Mononuclear cell (primary cell): Measurements from ENCODE around the gene IFITM10. TPM values are rescaled to one million over a fixed set of nuclear protein-coding genes. Genes with fewer than 3 reads are reported as not detected.

Experiments used
- H3K27me3 ChIP-seq: 2 replicates; pipeline ENCODE4 v1.6.0; 2011; ENCODE audit warnings: low read length, control low read depth; ENCODE audit not compliant: insufficient read depth
- H3K4me1 ChIP-seq: 2 replicates; pipeline ENCODE4 v1.5.1; 2011; ENCODE audit warnings: mild to moderate bottlenecking, low read length, control low read depth; ENCODE audit not compliant: insufficient read depth
- H3K4me3 ChIP-seq: 2 replicates; pipeline ENCODE4 v1.5.1; 2011; ENCODE audit warnings: mild to moderate bottlenecking, low read length, moderate library complexity
- H3K9me3 ChIP-seq: 2 replicates; pipeline ENCODE4 v1.5.1; 2011; ENCODE audit warnings: low read depth, mild to moderate bottlenecking, control low read depth, low read length
- total RNA-seq: library from RNA; depleted of rRNA; stranded (reverse); fragments of >200 nt; gene quantifications from one replicate; pipeline ENCODE4 v1.2.3, GENCODE V29; 2012

The IFITM10 gene
- total RNA-seq, 1 donor = 4.8 TPM

- Histone ChIP-seq H3K4me3 (no peak overlapping the region), H3K27me3 (no peaks in the 10 kb centered on the region), H3K4me1 (peaks cover 4% of the 10 kb centered on the region), H3K9me3 (no peaks in the 10 kb centered on the region)
Measured at GRCh38 chr11:1707751-1708150, 42.6 kb downstream of the IFITM10 start.

GRCh38 chr11:1706634-1707400 lies 43.6 kb downstream of the IFITM10 start:
- H3K9me3 ChIP-seq = no peaks in the 10 kb centered on the region

GRCh38 chr11:1705126-1706052 lies 45.0 kb downstream of the IFITM10 start:
- Histone ChIP-seq H3K27me3 (no peaks in the 10 kb centered on the region), H3K4me3 (no peak overlapping the region), H3K9me3 (no peaks in the 10 kb centered on the region), H3K4me1 (peaks cover 11% of the 10 kb centered on the region)

More at GRCh38 chr11:1706634-1707400, 43.6 kb downstream of the IFITM10 start:
- H3K4me1 ChIP-seq = peaks cover 4% of the 10 kb centered on the region
- H3K4me3 ChIP-seq = no peak overlapping the region
- H3K27me3 ChIP-seq = no peaks in the 10 kb centered on the region

GRCh38 chr11:1703146-1703545 lies 47.2 kb downstream of the IFITM10 start:
- Histone ChIP-seq H3K4me1 (peaks cover 11% of the 10 kb centered on the region), H3K9me3 (no peaks in the 10 kb centered on the region), H3K4me3 (no peak overlapping the region), H3K27me3 (no peaks in the 10 kb centered on the region)

- peaks cover 11% of the 10 kb centered on the region for H3K4me1 ChIP-seq
- H3K27me3 ChIP-seq = no peaks in the 10 kb centered on the region
- no peaks in the 10 kb centered on the region for H3K9me3 ChIP-seq
- no peak overlapping the region for H3K4me3 ChIP-seq
Measured at GRCh38 chr11:1702506-1702905, 47.9 kb downstream of the IFITM10 start.

- H3K4me1 ChIP-seq = peaks cover 7% of the 10 kb centered on the region
- no peaks in the 10 kb centered on the region for H3K27me3 ChIP-seq
- H3K9me3 ChIP-seq = no peaks in the 10 kb centered on the region
- no peak overlapping the region for H3K4me3 ChIP-seq
Measured at GRCh38 chr11:1701091-1701807, 49.1 kb downstream of the IFITM10 start.

- Histone ChIP-seq H3K4me1 (peaks cover 7% of the 10 kb centered on the region), H3K4me3 (no peak overlapping the region), H3K9me3 (no peaks in the 10 kb centered on the region), H3K27me3 (no peaks in the 10 kb centered on the region)
Measured at GRCh38 chr11:1699771-1700170, 50.6 kb downstream of the IFITM10 start.

- Histone ChIP-seq H3K4me1 (peaks cover 20% of the 10 kb centered on the region), H3K9me3 (no peaks in the 10 kb centered on the region), H3K4me3 (no peak within 1 kb of the TSS), H3K27me3 (no peaks in the 10 kb centered on the region)
Measured at GRCh38 chr11:1696608-1697570, 53.5 kb downstream of the IFITM10 start, which contains the start of gene KRTAP5-6. Gene KRTAP5-6 (plus strand): TSS chr11:1697195. CDS start chr11:1697246, 51 bp downstream.

- no peaks in the 10 kb centered on the region for H3K27me3 ChIP-seq
- no peaks in the 10 kb centered on the region for H3K9me3 ChIP-seq
- H3K4me3 ChIP-seq = no peak overlapping the region
- H3K4me1 ChIP-seq = peaks cover 13% of the 10 kb centered on the region
Measured at GRCh38 chr11:1695548-1696108, 54.8 kb downstream of the IFITM10 start.

- no peaks in the 10 kb centered on the region for H3K27me3 ChIP-seq
- peaks cover 13% of the 10 kb centered on the region for H3K4me1 ChIP-seq
- no peaks in the 10 kb centered on the region for H3K9me3 ChIP-seq
- H3K4me3 ChIP-seq = no peak overlapping the region
Measured at GRCh38 chr11:1694846-1695547, 55.4 kb downstream of the IFITM10 start.

- H3K4me3 ChIP-seq = no peak overlapping the region
- no peaks in the 10 kb centered on the region for H3K27me3 ChIP-seq
- H3K4me1 ChIP-seq = peaks cover 13% of the 10 kb centered on the region
- H3K9me3 ChIP-seq = no peaks in the 10 kb centered on the region
Measured at GRCh38 chr11:1694064-1694845, 56.1 kb downstream of the IFITM10 start.

GRCh38 chr11:1693327-1694063 lies 56.9 kb downstream of the IFITM10 start:
- H3K27me3 ChIP-seq = no peaks in the 10 kb centered on the region
- H3K4me1 ChIP-seq = peaks cover 13% of the 10 kb centered on the region
- no peak overlapping the region for H3K4me3 ChIP-seq
- H3K9me3 ChIP-seq = no peaks in the 10 kb centered on the region
